H1 (cell line): Measurements from ENCODE around the gene TGFBR1.

ENCODE experiments used
- CBX8 ChIP-seq: fragments of 300-800, 300-1000 bp; sonication (generic); IDR thresholded peaks from 2 replicates; pipeline ENCODE4 v1.7.1; 2016; ENCODE audit warnings: low read depth, low read length, borderline replicate concordance
- CHD2 ChIP-seq: IDR thresholded peaks from 2 replicates; pipeline ENCODE4 v1.6.1; 2012; ENCODE audit warnings: low read length, improper control_type of control experiment
- EP300 ChIP-seq, 2 experiments: IDR thresholded peaks; 1 replicate in 1 of 2; 2 replicates in 1 of 2; pipeline ENCODE4 v1.6.1; 2011 to 2012; ENCODE audit warnings: low read depth in 2 of 2, low read length in 2 of 2, mild to moderate bottlenecking in 2 of 2, borderline replicate concordance in 1 of 2, inconsistent platforms in 1 of 2, moderate library complexity in 1 of 2
- GABPA ChIP-seq: IDR thresholded peaks from 2 replicates; pipeline ENCODE4 v1.6.1; 2011; ENCODE audit warnings: mild to moderate bottlenecking, low read length, moderate library complexity, borderline replicate concordance; ENCODE audit not compliant: insufficient read depth
- POLR2A ChIP-seq, 2 experiments: IDR thresholded peaks; 1 replicate in 1 of 2; 2 replicates in 1 of 2; pipeline ENCODE4 v1.6.1; 2011; ENCODE audit warnings: low read depth in 2 of 2, low read length in 2 of 2, mild to moderate bottlenecking in 2 of 2; ENCODE audit errors: control extremely low read depth in 1 of 2
- POLR2AphosphoS5 ChIP-seq: IDR thresholded peaks from 2 replicates; pipeline ENCODE4 v1.6.1; 2011; ENCODE audit warnings: low read depth, low read length
- POU5F1 ChIP-seq: IDR thresholded peaks from 2 replicates; pipeline ENCODE4 v1.6.1; 2011; ENCODE audit warnings: low read depth, mild to moderate bottlenecking, low read length, moderate library complexity
- RAD21 ChIP-seq, 2 experiments: IDR thresholded peaks in 1 of 2; conservative IDR thresholded peaks in 1 of 2; 2 replicates each; pipeline ENCODE4 v1.6.1; 2011; ENCODE audit warnings: low read depth in 2 of 2, low read length in 2 of 2, improper control_type of control experiment in 1 of 2, inconsistent platforms in 1 of 2, mild to moderate bottlenecking in 1 of 2, moderate library complexity in 1 of 2
- SIN3A ChIP-seq, 2 experiments: IDR thresholded peaks in 1 of 2; conservative IDR thresholded peaks in 1 of 2; 2 replicates each; pipeline ENCODE4 v1.6.1; 2011 to 2012; ENCODE audit warnings: low read length in 2 of 2, improper control_type of control experiment in 1 of 2, low read depth in 1 of 2, mild to moderate bottlenecking in 1 of 2
- SIX5 ChIP-seq: IDR thresholded peaks from 2 replicates; pipeline ENCODE4 v1.6.1; 2011; ENCODE audit warnings: mild to moderate bottlenecking, low read depth, low read length
- YY1 ChIP-seq: IDR thresholded peaks from 2 replicates; pipeline ENCODE4 v1.6.1; 2011; ENCODE audit warnings: low read depth, mild to moderate bottlenecking, low read length
- TF ChIP-seq, protein P1 (sequence below): IDR thresholded peaks from 2 replicates; pipeline ENCODE4 v1.6.1; 2012; ENCODE audit warnings: inconsistent platforms
- TF ChIP-seq, protein P2 (sequence below), 3 experiments: IDR thresholded peaks; 1 replicate in 2 of 3; 2 replicates in 1 of 3; pipeline versions ENCODE4 v1.5.1 to v1.6.1; 2011; ENCODE audit warnings: low read length in 3 of 3, mild to moderate bottlenecking in 3 of 3, inconsistent platforms in 2 of 3, low read depth in 1 of 3, moderate library complexity in 1 of 3; ENCODE audit not compliant: insufficient read depth in 1 of 3; ENCODE audit errors: control extremely low read depth in 1 of 3
- TF ChIP-seq, protein P3 (sequence below): IDR thresholded peaks from 2 replicates; pipeline ENCODE4 v1.6.1; 2012; ENCODE audit warnings: inconsistent platforms

DNA sequence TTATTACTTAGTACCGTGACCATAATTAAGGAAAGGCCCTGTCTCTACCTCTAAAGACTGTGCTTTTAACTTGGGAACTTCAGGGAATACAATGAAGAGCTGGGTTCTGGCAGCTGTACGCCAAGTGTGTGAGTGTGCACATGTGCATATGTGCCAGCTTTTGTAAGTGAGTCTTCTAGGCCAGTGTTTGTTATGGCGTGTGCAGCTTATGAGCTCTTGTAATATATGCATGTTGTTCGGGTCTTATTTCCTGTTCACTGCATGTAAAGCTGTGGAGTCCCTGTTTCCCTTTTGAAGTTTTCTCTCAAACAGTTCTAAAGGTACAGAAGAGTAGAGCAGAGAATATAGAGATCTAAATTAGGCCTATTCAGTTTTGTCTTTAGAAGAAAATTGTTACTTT is 30.5 kb downstream of the TGFBR1 start:
- TF ChIP-seq SIN3A (conservative IDR thresholded peaks at IDR 0.05 in 1 of 2, IDR thresholded peaks at IDR 0.05 in 1 of 2; ENCODE audit: low read depth in 1 of 2, low read length in 2 of 2) (no peak), POLR2AphosphoS5 (no peak), EP300 (IDR thresholded peaks at IDR 0.05; ENCODE audit: borderline replicate concordance in 1 of 2, low read depth in 2 of 2, low read length in 2 of 2) (no peak), POU5F1 (no peak), RAD21 (IDR thresholded peaks at IDR 0.05 in 1 of 2, conservative IDR thresholded peaks at IDR 0.05 in 1 of 2; ENCODE audit: low read depth in 2 of 2, low read length in 2 of 2) (no peak), GABPA (no peak), CBX8 (no peak), CHD2 (no peak), POLR2A (IDR thresholded peaks at IDR 0.05; ENCODE audit: control extremely low read depth in 1 of 2, low read depth in 2 of 2, low read length in 2 of 2) (no peak), SIX5 (no peak), YY1 (no peak)
- TF ChIP-seq, protein P1, sequence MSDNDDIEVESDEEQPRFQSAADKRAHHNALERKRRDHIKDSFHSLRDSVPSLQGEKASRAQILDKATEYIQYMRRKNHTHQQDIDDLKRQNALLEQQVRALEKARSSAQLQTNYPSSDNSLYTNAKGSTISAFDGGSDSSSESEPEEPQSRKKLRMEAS = no peak
- TF ChIP-seq, protein P2, sequence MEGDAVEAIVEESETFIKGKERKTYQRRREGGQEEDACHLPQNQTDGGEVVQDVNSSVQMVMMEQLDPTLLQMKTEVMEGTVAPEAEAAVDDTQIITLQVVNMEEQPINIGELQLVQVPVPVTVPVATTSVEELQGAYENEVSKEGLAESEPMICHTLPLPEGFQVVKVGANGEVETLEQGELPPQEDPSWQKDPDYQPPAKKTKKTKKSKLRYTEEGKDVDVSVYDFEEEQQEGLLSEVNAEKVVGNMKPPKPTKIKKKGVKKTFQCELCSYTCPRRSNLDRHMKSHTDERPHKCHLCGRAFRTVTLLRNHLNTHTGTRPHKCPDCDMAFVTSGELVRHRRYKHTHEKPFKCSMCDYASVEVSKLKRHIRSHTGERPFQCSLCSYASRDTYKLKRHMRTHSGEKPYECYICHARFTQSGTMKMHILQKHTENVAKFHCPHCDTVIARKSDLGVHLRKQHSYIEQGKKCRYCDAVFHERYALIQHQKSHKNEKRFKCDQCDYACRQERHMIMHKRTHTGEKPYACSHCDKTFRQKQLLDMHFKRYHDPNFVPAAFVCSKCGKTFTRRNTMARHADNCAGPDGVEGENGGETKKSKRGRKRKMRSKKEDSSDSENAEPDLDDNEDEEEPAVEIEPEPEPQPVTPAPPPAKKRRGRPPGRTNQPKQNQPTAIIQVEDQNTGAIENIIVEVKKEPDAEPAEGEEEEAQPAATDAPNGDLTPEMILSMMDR (IDR thresholded peaks at IDR 0.05; ENCODE audit: control extremely low read depth in 1 of 3, insufficient read depth in 1 of 3, low read depth in 1 of 3, low read length in 3 of 3) = no peak
- TF ChIP-seq, protein P3, sequence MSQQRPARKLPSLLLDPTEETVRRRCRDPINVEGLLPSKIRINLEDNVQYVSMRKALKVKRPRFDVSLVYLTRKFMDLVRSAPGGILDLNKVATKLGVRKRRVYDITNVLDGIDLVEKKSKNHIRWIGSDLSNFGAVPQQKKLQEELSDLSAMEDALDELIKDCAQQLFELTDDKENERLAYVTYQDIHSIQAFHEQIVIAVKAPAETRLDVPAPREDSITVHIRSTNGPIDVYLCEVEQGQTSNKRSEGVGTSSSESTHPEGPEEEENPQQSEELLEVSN = no peak
